ENCODE results near the gene TAF10. TPM values are rescaled to one million over a fixed set of nuclear protein-coding genes. Genes with fewer than 3 reads are reported as not detected.

The TAF10 gene
- total RNA-seq, 2 donors from 2014 or later: 115 to 215 TPM

- no peak overlapping the region for H3K27ac ChIP-seq
- no peaks in the 10 kb centered on the region for H3K36me3 ChIP-seq (replicated peaks in 1 of 2; ENCODE audit: insufficient read depth in 1 of 2, low read depth in 2 of 2)
- intact Hi-C loops (cut with DNase I): no loop called here
- H3K27me3 ChIP-seq: no peaks in the 10 kb centered on the region
- H3K4me1 ChIP-seq: peaks cover 5% of the 10 kb centered on the region
- no peak for ATAC-seq
- 85 to 96% methylated on average over 8 to 9 of the region's 10 CpGs for WGBS, 2 donors
- no peak for DNase-seq
- TF ChIP-seq CTCF (IDR thresholded peaks at IDR 0.05) (no peak), POLR2A (IDR thresholded peaks at IDR 0.05) (no peak)
- no peak overlapping the region for H3K4me3 ChIP-seq
- no peaks in the 10 kb centered on the region for H3K9me3 ChIP-seq
These were observed 48.3 kb downstream of the TAF10 start for GRCh38 chr11:6563667-6564066.

GRCh38 chr11:6563121-6563619, 48.8 kb downstream of the TAF10 start:
- H3K27me3 ChIP-seq: no peaks in the 10 kb centered on the region
- H3K27ac ChIP-seq: no peak overlapping the region
- H3K4me3 ChIP-seq: no peak overlapping the region
- TF ChIP-seq CTCF (IDR thresholded peaks at IDR 0.05) (no peak), POLR2A (IDR thresholded peaks at IDR 0.05) (no peak)
- peaks cover under 1% of the 10 kb centered on the region for H3K4me1 ChIP-seq
- H3K36me3 ChIP-seq (replicated peaks in 1 of 2; ENCODE audit: insufficient read depth in 1 of 2, low read depth in 2 of 2): no peaks in the 10 kb centered on the region
- H3K9me3 ChIP-seq: no peaks in the 10 kb centered on the region
- intact Hi-C loops (cut with DNase I): no loop called here
- WGBS, 2 donors: 95 to 98% methylated on average over 4 of the region's 4 CpGs
- DNase-seq: no peak
- ATAC-seq: no peak

GRCh38 chr11:6561288-6561687, 50.7 kb downstream of the TAF10 start:
- no peaks in the 10 kb centered on the region for H3K27me3 ChIP-seq
- H3K4me1 ChIP-seq: peaks cover 8% of the 10 kb centered on the region
- 82 to 89% methylated on average over 3 of the region's 3 CpGs for WGBS, 2 donors
- no peak overlapping the region for H3K4me3 ChIP-seq
- DNase-seq (no peak), ATAC-seq (no peak)
- TF ChIP-seq CTCF (IDR thresholded peaks at IDR 0.05) (no peak), POLR2A (IDR thresholded peaks at IDR 0.05) (no peak)
- H3K36me3 ChIP-seq (replicated peaks in 1 of 2; ENCODE audit: insufficient read depth in 1 of 2, low read depth in 2 of 2): no peaks in the 10 kb centered on the region
- intact Hi-C loops (cut with DNase I): no loop called here
- H3K27ac ChIP-seq: no peak overlapping the region
- no peaks in the 10 kb centered on the region for H3K9me3 ChIP-seq

Other genes starting within 250 kb of the TAF10 start
- 10 to 100 TPM; 17.1 to 29.7 TPM for gene SMPD1, start 221.7 kb downstream of the TAF10 start, total RNA-seq
- 10 to 100 TPM; 25.4 to 48.5 TPM for gene APBB1, start 193.1 kb downstream of the TAF10 start, total RNA-seq
- 1 to 10 TPM in 1 of 2 donors, not detected in 1; 1.3 TPM for gene HPX, start 171.2 kb downstream of the TAF10 start, total RNA-seq
- gene TRIM3, start 138.3 kb downstream of the TAF10 start, total RNA-seq: 10 to 100 TPM; 22.1 to 24.9 TPM
- gene ARFIP2, start 130.9 kb downstream of the TAF10 start, total RNA-seq: 10 to 100 TPM; 47.2 to 82.7 TPM
- 10 to 100 TPM; 17.1 to 22.3 TPM for gene TIMM10B, start 130.7 kb downstream of the TAF10 start, total RNA-seq
- gene DNHD1, start 114.9 kb downstream of the TAF10 start, total RNA-seq: 10 to 100 TPM; 14.5 to 19.1 TPM
- 1 to 10 TPM; 5.4 to 8.9 TPM for gene RRP8, start 8.6 kb downstream of the TAF10 start, total RNA-seq
- 100 to 1,000 TPM in 1 of 2 donors, 10 to 100 TPM in 1; 82.8 to 137 TPM for gene ILK, start 8.4 kb downstream of the TAF10 start, total RNA-seq
- gene TPP1, start 7.2 kb upstream of the TAF10 start, total RNA-seq: 10 to 100 TPM; 20.8 TPM
- gene DCHS1, start 43.6 kb upstream of the TAF10 start, total RNA-seq: 10 to 100 TPM in 1 of 2 donors, 1 to 10 TPM in 1; 6.0 to 10.9 TPM
- 100 to 1,000 TPM in 1 of 2 donors, 10 to 100 TPM in 1; 19.4 to 263 TPM for gene MRPL17, start 71.1 kb upstream of the TAF10 start, total RNA-seq
- gene OR2AG2, start 159.8 kb upstream of the TAF10 start, total RNA-seq: under 1 TPM; under 0.01 to 0.26 TPM
- gene OR2AG1, start 170.8 kb upstream of the TAF10 start, total RNA-seq: not detected
- 1 to 10 TPM; 1.0 to 2.3 TPM for gene OR6A2, start 187.5 kb upstream of the TAF10 start, total RNA-seq
- not detected for gene OR10A5, start 233.5 kb upstream of the TAF10 start, total RNA-seq